Measurements from ENCODE around the gene UBE2S.
"Not testable (repeated sequence)": the region's sequence is repeated elsewhere in the genome, so short reads cannot be mapped to it uniquely, and the experiment has no call there.

The UBE2S gene

GRCh38 chr19:55407550-55407799, at the start of gene UBE2S:
UBE2S (minus strand) TSS chr19:55407788; CDS start chr19:55407589, 199 bp downstream.
- in situ Hi-C loops (cut with MboI; ENCODE audit: low sequenced_read_pairs), result not testable (repeated sequence)

- in situ Hi-C loops (cut with MboI; ENCODE audit: low sequenced_read_pairs), result no loop called here
These were observed 48.8 kb upstream of the UBE2S start for GRCh38 chr19:55456347-55456746.

GRCh38 chr19:55455576-55456235, 48.1 kb upstream of the UBE2S start:
- in situ Hi-C loops (cut with MboI; ENCODE audit: low sequenced_read_pairs), result no loop called here

GRCh38 chr19:55454787-55455243, 47.2 kb upstream of the UBE2S start:
- in situ Hi-C loops (cut with MboI; ENCODE audit: low sequenced_read_pairs), result no loop called here

- in situ Hi-C loops (cut with MboI; ENCODE audit: low sequenced_read_pairs), result no loop called here
These were observed 46.1 kb upstream of the UBE2S start for GRCh38 chr19:55453511-55454260.

- in situ Hi-C loops (cut with MboI; ENCODE audit: low sequenced_read_pairs), result no loop called here
These were observed 45.3 kb upstream of the UBE2S start for GRCh38 chr19:55452749-55453346.

- in situ Hi-C loops (cut with MboI; ENCODE audit: low sequenced_read_pairs), result no loop called here
These were observed 44.6 kb upstream of the UBE2S start for GRCh38 chr19:55451965-55452748.

GRCh38 chr19:55451163-55451964, 43.8 kb upstream of the UBE2S start:
- in situ Hi-C loops (cut with MboI; ENCODE audit: low sequenced_read_pairs), result no loop called here

- in situ Hi-C loops (cut with MboI; ENCODE audit: low sequenced_read_pairs), result no loop called here
These were observed 41.9 kb upstream of the UBE2S start for GRCh38 chr19:55449469-55449868.

- in situ Hi-C loops (cut with MboI; ENCODE audit: low sequenced_read_pairs), result not testable (repeated sequence)
These were observed 40.5 kb upstream of the UBE2S start for GRCh38 chr19:55448175-55448490.

GRCh38 chr19:55447421-55448174, 40.0 kb upstream of the UBE2S start:
- in situ Hi-C loops (cut with MboI; ENCODE audit: low sequenced_read_pairs), result no loop called here

- in situ Hi-C loops (cut with MboI; ENCODE audit: low sequenced_read_pairs), result no loop called here
These were observed 38.5 kb upstream of the UBE2S start for GRCh38 chr19:55446060-55446459.

- in situ Hi-C loops (cut with MboI; ENCODE audit: low sequenced_read_pairs), result no loop called here
These were observed 37.1 kb upstream of the UBE2S start for GRCh38 chr19:55444646-55445045.

- in situ Hi-C loops (cut with MboI; ENCODE audit: low sequenced_read_pairs), result no loop called here
These were observed 36.4 kb upstream of the UBE2S start for GRCh38 chr19:55443824-55444480.

GRCh38 chr19:55443045-55443823, 35.6 kb upstream of the UBE2S start, which contains the start of gene SHISA7:
SHISA7 (minus strand) TSS chr19:55443300; CDS start chr19:55442863, 437 bp downstream.
- in situ Hi-C loops (cut with MboI; ENCODE audit: low sequenced_read_pairs), result no loop called here

- in situ Hi-C loops (cut with MboI; ENCODE audit: low sequenced_read_pairs), result no loop called here
These were observed 34.9 kb upstream of the UBE2S start for GRCh38 chr19:55442372-55442961.

GRCh38 chr19:55441692-55442321, 34.2 kb upstream of the UBE2S start:
- in situ Hi-C loops (cut with MboI; ENCODE audit: low sequenced_read_pairs), result no loop called here

- in situ Hi-C loops (cut with MboI; ENCODE audit: low sequenced_read_pairs), result no loop called here
These were observed 33.7 kb upstream of the UBE2S start for GRCh38 chr19:55441319-55441691.

All from HL-60/S4 treated with phorbol 12-myristate 13-acetate at 8.2 ng/mL for 4 days and 3 days (cell line).